GM21390 (cell line): ENCODE results near the gene KIRREL3.

Experiments
- ATAC-seq: cut with Tn5 transposase; IDR thresholded peaks from one replicate; pipeline ENCODE4 v1.9.1; 2021; ENCODE audit not compliant: unreplicated experiment

The KIRREL3 gene

GRCh38 chr11:126918556-126918955 is 82.0 kb downstream of the KIRREL3 start:
- no peak for ATAC-seq

- ATAC-seq, result peak; percentile 93
These were observed 82.9 kb downstream of the KIRREL3 start for GRCh38 chr11:126917531-126918204.

DNA sequence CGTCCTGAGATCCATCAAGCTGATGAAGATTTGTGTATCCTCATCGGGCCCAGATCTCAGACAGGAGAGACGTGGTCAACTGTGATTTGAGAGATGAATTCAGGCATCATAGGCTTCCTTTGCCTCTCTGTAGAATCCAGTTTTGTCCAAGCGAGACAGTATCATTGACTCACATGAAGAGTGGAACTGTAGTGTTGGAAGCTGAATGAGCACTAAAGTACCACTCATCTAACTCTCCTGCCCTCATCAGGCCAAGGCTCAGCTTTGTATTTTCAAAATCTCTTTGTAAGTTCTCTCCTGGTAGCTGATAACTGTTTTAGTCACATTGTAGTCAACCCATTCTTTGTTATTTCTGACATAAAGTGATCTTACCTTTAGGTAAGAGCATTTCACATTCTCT is 85.1 kb downstream of the KIRREL3 start:
- ATAC-seq, result no peak

- no peak for ATAC-seq
These were observed 85.6 kb downstream of the KIRREL3 start for GRCh38 chr11:126914941-126915340.

DNA sequence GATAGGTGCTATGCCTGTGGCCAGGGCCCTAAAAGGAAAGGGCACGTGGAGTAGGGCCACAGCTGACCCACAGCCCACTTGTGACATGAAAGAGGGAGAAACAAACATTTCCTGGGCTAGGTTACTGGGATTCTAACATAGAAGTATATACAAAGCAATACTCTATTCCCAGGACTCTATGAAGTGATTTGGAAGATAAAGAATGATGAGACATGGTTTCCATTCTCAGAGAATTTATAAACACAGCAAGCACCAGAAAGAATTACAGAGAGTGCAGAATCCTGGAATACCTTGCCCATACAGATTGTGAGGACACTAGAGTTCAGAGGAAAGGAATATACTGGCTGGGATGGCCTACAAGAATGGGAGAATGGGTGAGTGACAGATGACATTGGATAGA is 86.4 kb downstream of the KIRREL3 start:
- no peak for ATAC-seq

GRCh38 chr11:126904520-126904919 is 96.0 kb downstream of the KIRREL3 start:
- no peak for ATAC-seq

- ATAC-seq, result no peak
These were observed 98.8 kb downstream of the KIRREL3 start for GRCh38 chr11:126901783-126902182.

DNA sequence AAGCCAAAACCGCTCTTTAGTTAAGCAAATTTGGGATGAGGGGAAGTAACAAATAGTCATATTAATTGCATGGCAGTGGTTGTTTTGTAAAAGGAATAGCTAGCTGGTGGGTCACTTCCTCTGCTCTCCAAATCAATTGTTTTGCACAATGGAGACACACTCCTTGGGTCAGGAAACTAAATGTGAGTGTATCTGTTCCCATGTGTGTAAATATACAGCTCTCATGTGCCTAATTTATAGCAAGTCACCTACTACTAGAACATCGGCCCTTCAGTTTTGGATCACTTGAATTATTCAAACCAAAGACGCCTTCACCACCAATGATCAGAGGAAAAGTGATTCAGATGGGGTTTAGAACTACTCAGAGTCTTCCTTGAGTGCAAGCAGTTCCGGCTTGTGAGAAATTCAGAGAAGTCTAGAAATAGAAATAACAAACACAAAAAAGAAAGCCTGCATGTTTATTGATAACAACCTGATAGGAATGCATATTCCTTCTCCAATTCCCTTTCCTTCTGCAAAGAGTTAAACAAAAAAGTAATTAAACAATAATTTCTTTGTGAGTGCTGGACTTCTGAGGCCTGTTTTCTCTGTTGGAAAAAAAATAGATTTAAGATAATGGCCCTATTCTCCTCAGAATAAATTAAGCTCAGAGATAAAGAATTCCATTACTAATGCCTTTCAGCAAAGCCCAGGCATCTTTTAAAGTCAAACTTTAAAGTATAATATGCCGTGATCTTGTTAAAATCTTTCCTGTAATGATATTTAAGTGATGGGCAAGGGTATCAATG is 100.4 kb downstream of the KIRREL3 start:
- ATAC-seq, result no peak

GRCh38 chr11:126898802-126899201 is 101.8 kb downstream of the KIRREL3 start:
- ATAC-seq, result no peak

DNA sequence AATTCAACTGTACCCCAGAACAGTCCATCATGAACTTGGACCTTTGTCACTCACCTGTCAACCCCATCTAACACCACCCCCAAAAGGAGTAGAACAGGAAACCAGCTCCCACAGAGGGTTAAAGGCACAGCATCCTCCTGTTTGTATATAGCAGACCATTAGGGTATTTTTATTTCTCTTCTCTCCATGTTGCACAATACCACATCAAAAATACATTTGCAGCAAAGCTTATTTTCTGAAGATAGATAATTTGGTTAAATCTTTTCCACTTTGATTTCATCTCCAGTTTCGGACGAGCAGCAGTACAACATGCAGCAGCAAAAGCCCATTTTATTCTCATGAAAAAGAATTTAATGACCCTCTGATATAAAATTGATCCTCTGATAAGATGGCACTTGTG is 103.1 kb downstream of the KIRREL3 start:
- ATAC-seq, result no peak

GRCh38 chr11:126896025-126896424 is 104.5 kb downstream of the KIRREL3 start:
- ATAC-seq, result no peak

- ATAC-seq, result no peak
These were observed 106.8 kb downstream of the KIRREL3 start for GRCh38 chr11:126893796-126894195.

- no peak for ATAC-seq
These were observed 107.8 kb downstream of the KIRREL3 start for GRCh38 chr11:126892756-126893155.

GRCh38 chr11:126891556-126892217 is 108.9 kb downstream of the KIRREL3 start:
- ATAC-seq, result no peak

- ATAC-seq, result no peak
These were observed 110.0 kb downstream of the KIRREL3 start for GRCh38 chr11:126890561-126890960.

DNA sequence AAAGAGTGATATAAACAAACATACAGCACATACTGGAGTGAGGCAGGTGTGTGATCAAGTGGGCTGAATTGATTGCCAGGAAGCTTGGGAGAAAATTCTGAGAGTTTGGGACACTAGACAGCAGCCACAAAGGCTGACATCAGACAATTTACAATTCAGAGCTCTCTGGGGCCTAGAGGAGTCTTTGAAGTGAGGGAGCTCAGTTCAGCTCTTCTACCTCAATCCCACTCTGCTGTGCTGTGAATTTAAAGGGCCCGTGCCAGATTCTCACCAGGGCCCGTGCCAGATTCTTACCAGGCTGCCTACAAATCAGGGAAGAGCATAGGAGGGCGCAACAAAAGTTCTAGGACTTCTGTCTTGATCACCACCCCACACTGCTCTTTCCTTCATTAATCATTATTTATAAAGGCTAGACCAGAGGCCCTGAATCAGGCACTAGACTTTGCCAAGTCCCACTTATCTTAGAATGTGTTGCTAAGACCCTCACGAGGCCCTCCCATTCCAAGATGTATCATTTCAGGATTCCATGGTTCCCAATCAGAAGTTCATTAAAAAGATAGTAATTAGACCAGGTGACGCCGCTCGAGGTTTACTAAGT is 112.4 kb downstream of the KIRREL3 start:
- ATAC-seq, result no peak

- no peak for ATAC-seq
These were observed 113.9 kb downstream of the KIRREL3 start for GRCh38 chr11:126886636-126887035.

DNA sequence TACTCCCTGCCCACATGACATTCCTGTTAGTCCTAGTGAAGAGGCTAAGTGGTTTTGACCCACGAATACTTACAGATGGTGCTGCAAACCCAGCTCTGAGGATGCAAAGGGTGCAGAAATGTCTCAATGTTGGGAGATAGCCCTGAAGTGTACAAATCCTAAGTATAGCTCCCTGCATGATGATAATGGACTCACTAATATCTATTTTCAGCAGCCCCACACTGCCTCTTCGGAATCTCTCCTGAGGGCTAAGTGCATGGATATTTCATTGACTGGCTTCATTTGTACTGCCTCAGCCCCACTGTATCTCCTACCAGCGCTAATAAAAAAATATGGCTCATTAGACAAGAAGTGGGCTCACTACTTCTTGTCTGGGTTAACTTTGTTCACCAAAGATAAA is 114.5 kb downstream of the KIRREL3 start:
- no peak for ATAC-seq

DNA sequence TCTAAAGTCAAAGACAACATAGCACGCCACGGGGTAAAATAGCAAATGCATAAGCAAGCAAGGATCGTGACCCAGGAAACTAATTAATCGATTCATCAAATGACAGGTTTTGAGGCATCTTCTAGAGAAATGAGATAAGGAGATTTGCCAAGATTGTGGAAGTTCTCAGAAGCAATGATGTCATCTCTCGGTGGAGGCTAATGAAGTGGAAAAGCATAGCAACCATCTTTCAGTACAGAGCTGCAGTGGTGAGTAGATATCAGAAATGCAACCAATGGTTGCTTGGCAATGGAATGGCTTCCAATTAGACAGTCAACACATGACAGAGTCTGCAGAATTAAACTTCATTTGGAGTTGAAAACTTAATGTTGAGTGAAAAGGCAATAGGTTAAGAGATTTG is 116.0 kb downstream of the KIRREL3 start:
- ATAC-seq, result no peak

GRCh38 chr11:126884192-126884591 is 116.4 kb downstream of the KIRREL3 start:
- ATAC-seq, result no peak

DNA sequence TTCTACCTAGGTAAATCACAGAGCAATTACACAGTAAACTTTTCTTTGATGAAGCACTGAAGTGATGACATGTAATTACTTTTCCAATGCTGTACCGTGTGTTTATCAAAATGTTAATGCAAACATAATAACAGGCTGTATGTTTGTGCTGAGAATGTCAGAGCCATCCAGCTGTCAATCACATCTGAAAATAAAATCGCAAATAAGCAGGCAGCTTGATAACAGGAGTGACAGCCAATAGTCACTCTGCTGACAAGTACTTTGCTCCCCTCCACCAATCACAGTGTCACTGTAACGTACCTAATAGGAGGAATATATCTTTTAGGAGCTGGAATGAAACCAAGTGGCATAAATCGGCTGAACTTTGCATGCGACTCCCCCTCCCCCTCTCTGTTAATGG is 119.7 kb downstream of the KIRREL3 start:
- ATAC-seq, result no peak

- ATAC-seq, result no peak
These were observed 121.1 kb downstream of the KIRREL3 start for GRCh38 chr11:126879516-126879915.
